Upper lobe of left lung (tissue), 6 donors: ENCODE data around the gene ATCAY. TPM values are rescaled to one million over a fixed set of nuclear protein-coding genes. Genes with fewer than 3 reads are reported as not detected.

Experiments
- ATAC-seq, 2 donors: fragments of 200-7000 bp; cut with Tn5 transposase; one replicate each; pipeline ENCODE4 v1.9.1; 2022; ENCODE audit warnings: mild to moderate bottlenecking in 2 of 2, moderate library complexity in 2 of 2; ENCODE audit not compliant: low FRiP score in 2 of 2
- DNase-seq, 2 donors: peaks; one replicate each; pipeline ENCODE4 v3.0.0-alpha.2; 2019 to 2020
- H3K27ac ChIP-seq, 4 donors: fragments of 200-600 bp; sonication (generic); one replicate each; pipeline ENCODE4 v1.5.1; 2016 to 2019
- H3K27me3 ChIP-seq, 4 donors: fragments of 200-600 bp; sonication (generic); one replicate each; pipeline ENCODE4 v1.5.1; 2017 to 2019
- H3K36me3 ChIP-seq, 4 donors: fragments of 200-600 bp; sonication (generic); one replicate each; pipeline ENCODE4 v1.5.1; 2016 to 2019
- H3K4me1 ChIP-seq, 4 donors: fragments of 200-600 bp; sonication (generic); one replicate each; pipeline ENCODE4 v1.5.1; 2018 to 2019
- H3K4me3 ChIP-seq, 4 donors: fragments of 200-600 bp; sonication (generic); one replicate each; pipeline ENCODE4 v1.5.1; 2017 to 2019; ENCODE audit warnings: mild to moderate bottlenecking in 2 of 4, moderate library complexity in 1 of 4
- H3K9me3 ChIP-seq, 4 donors: fragments of 200-600 bp; sonication (generic); one replicate each; pipeline ENCODE4 v1.5.1; 2018 to 2019
- EP300 ChIP-seq, 4 donors: sonication (generic); formaldehyde crosslinking; IDR thresholded peaks; one replicate each; pipeline ENCODE4 v1.5.1; 2017; ENCODE audit warnings: antibody characterized with exemption in 4 of 4, control low read depth in 2 of 4
- POLR2A ChIP-seq, 4 donors: fragments of 450-650 bp; IDR thresholded peaks; one replicate each; pipeline ENCODE4 v1.5.1; 2016 to 2017; ENCODE audit warnings: antibody characterized with exemption in 4 of 4, mild to moderate bottlenecking in 2 of 4
- POLR2AphosphoS5 ChIP-seq, 2 donors: sonication (generic); formaldehyde crosslinking; IDR thresholded peaks; one replicate each; pipeline ENCODE4 v1.5.1; 2017; ENCODE audit warnings: antibody characterized with exemption in 2 of 2
- WGBS, 2 donors: methylation state at CpG; one replicate each; pipeline ENCODE4 v1.1.5; 2017 to 2018; 5-methylcytosine and 5-hydroxymethylcytosine counted together
- total RNA-seq, 6 donors: library from RNA; depleted of rRNA in 4 of 6; stranded (reverse); fragments of >200 nt in 4 of 6; gene quantifications; one replicate each; pipeline versions ENCODE4 v1.1.0 to v1.2.1, GENCODE V29; 2016 to 2021
- TF ChIP-seq, protein P1 (sequence below), 6 experiments: fragments of 450-650 bp in 4 of 6; fragments of 200-600 bp in 2 of 6; sonication (generic) in 2 of 6; IDR thresholded peaks; one replicate each; pipeline ENCODE4 v1.5.1; 2016 to 2019; ENCODE audit warnings: antibody characterized with exemption in 6 of 6
- donor health status: DM: no; HTN: no; CAD: no; lungs with moderate emphysema.
- donor health status: DM: no; HTN: yes; CAD: no; lungs with severe emphysema.

The ATCAY gene
- total RNA-seq, 6 donors from 2014 or later, result not detected

GRCh38 chr19:3860499-3860898, 20.0 kb upstream of the ATCAY start:
- H3K36me3 ChIP-seq, result no peaks in the 10 kb centered on the region
- ATAC-seq, result no peak
- 86 to 87% methylated on average over 17 of the region's 17 CpGs for WGBS, 2 donors

GRCh38 chr19:3862826-3863500, 17.5 kb upstream of the ATCAY start:
- Histone ChIP-seq H3K27me3 (peaks cover 0 to 7% (median 3%) of the 10 kb centered on the region in 4 donors), H3K27ac (no peak overlapping the region), H3K9me3 (no peaks in the 10 kb centered on the region), H3K4me1 (no peaks in the 10 kb centered on the region), H3K36me3 (no peaks in the 10 kb centered on the region), H3K4me3 (no peak overlapping the region)
- ATAC-seq (no peak), DNase-seq (no peak)
- TF ChIP-seq POLR2AphosphoS5 (IDR thresholded peaks at IDR 0.05) (no peak), POLR2A (IDR thresholded peaks at IDR 0.05) (no peak), EP300 (IDR thresholded peaks at IDR 0.05) (no peak)
- TF ChIP-seq, protein P1, sequence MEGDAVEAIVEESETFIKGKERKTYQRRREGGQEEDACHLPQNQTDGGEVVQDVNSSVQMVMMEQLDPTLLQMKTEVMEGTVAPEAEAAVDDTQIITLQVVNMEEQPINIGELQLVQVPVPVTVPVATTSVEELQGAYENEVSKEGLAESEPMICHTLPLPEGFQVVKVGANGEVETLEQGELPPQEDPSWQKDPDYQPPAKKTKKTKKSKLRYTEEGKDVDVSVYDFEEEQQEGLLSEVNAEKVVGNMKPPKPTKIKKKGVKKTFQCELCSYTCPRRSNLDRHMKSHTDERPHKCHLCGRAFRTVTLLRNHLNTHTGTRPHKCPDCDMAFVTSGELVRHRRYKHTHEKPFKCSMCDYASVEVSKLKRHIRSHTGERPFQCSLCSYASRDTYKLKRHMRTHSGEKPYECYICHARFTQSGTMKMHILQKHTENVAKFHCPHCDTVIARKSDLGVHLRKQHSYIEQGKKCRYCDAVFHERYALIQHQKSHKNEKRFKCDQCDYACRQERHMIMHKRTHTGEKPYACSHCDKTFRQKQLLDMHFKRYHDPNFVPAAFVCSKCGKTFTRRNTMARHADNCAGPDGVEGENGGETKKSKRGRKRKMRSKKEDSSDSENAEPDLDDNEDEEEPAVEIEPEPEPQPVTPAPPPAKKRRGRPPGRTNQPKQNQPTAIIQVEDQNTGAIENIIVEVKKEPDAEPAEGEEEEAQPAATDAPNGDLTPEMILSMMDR (IDR thresholded peaks at IDR 0.05), result no peak
- WGBS, 2 donors, result 76 to 82% methylated on average over 12 to 24 of the region's 25 CpGs

More at GRCh38 chr19:3860499-3860898, 20.0 kb upstream of the ATCAY start:
- H3K27ac ChIP-seq, result no peak overlapping the region
- H3K27me3 ChIP-seq, result no peaks in the 10 kb centered on the region
- no peaks in the 10 kb centered on the region for H3K9me3 ChIP-seq
- H3K4me3 ChIP-seq, result no peak overlapping the region
- no peak for TF ChIP-seq EP300 (IDR thresholded peaks at IDR 0.05)
- no peak for TF ChIP-seq POLR2AphosphoS5 (IDR thresholded peaks at IDR 0.05)
- no peak for TF ChIP-seq POLR2A (IDR thresholded peaks at IDR 0.05)
- TF ChIP-seq, protein P1 (IDR thresholded peaks at IDR 0.05), result no peak
- DNase-seq, result no peak
- H3K4me1 ChIP-seq, result no peaks in the 10 kb centered on the region

GRCh38 chr19:3863648-3864047, 16.8 kb upstream of the ATCAY start:
- H3K27me3 ChIP-seq, result peaks cover 0 to 14% (median 6%) of the 10 kb centered on the region in 4 donors
- no peaks in the 10 kb centered on the region for H3K36me3 ChIP-seq
- no peak overlapping the region for H3K27ac ChIP-seq
- H3K9me3 ChIP-seq, result peaks cover 0 to under 1% (median 0%) of the 10 kb centered on the region in 4 donors
- DNase-seq, result no peak
- 81% methylated on average over 12 of the region's 12 CpGs; no CpG with 5 or more reads in 1 of the 2 donors for WGBS, 2 donors
- no peak for ATAC-seq
- peaks cover 0 to 3% (median 2%) of the 10 kb centered on the region in 4 donors for H3K4me1 ChIP-seq
- TF ChIP-seq, protein P1 (IDR thresholded peaks at IDR 0.05), result no peak
- TF ChIP-seq POLR2A (IDR thresholded peaks at IDR 0.05) (no peak), POLR2AphosphoS5 (IDR thresholded peaks at IDR 0.05) (no peak), EP300 (IDR thresholded peaks at IDR 0.05) (no peak)
- H3K4me3 ChIP-seq, result no peak overlapping the region

DNA sequence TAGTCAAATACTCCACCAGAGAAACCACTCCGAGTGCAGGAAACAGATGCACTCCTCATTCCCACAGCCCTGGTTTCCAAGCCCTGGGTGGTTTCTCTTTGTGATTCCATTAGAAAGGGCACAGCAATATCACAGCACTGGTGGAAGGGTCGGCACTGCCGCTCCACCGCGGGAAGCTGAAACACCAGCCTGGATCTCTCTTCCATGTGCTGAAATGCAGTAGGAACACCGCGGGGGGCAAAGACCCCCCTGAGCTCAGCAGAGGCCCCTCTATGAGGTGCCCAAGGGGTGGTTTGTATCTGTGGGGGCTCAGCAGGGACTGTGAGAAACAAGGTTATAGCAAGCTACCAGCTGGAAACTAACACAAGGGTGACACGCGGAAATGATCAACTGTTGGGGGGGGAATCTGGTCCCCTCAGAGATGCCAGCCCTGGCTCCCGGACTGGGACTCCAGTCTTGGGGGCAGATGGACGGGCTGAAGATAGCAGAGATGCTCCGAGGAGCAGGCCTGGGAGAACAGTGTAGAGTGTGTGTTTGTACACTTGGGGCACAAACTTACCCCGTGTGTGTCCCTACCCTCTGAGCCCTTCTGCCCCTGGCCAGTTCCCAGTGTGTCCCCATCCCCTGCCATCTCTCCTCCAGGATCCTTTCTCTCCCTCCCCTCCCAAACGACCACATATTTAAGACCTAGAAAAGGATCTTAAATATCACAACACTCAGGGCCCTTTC, 13.4 kb upstream of the ATCAY start:
- Histone ChIP-seq H3K4me3 (no peak overlapping the region), H3K27me3 (peaks cover 0 to 26% (median 16%) of the 10 kb centered on the region in 4 donors), H3K9me3 (peaks cover 0 to 6% (median 3%) of the 10 kb centered on the region in 4 donors), H3K27ac (no peak overlapping the region), H3K4me1 (peaks cover 0 to 9% (median 5%) of the 10 kb centered on the region in 4 donors), H3K36me3 (no peaks in the 10 kb centered on the region)
- 55 to 63% methylated on average over 6 to 14 of the region's 14 CpGs for WGBS, 2 donors
- ATAC-seq (no peak), DNase-seq (no peak)
- TF ChIP-seq EP300 (IDR thresholded peaks at IDR 0.05), result no peak
- TF ChIP-seq POLR2A (IDR thresholded peaks at IDR 0.05), result no peak
- TF ChIP-seq, protein P1 (IDR thresholded peaks at IDR 0.05), result no peak
- TF ChIP-seq POLR2AphosphoS5 (IDR thresholded peaks at IDR 0.05), result no peak
